H1 (cell line): ENCODE data around the gene HSPBAP1. TPM values are rescaled to one million over a fixed set of nuclear protein-coding genes. Genes with fewer than 3 reads are reported as not detected.

Experiments
- CTCF ChIA-PET: fragments of 300-600 bp; sonication (Branson Sonifier 250); formaldehyde crosslinking; loops from one replicate; lab custom pipeline; 2021; ENCODE audit not compliant: partially characterized antibody; lab: Charles Lee
- POLR2A ChIA-PET: fragments of 300-600 bp; sonication (Branson Sonifier 250); formaldehyde crosslinking; loops from one replicate; lab custom pipeline; 2021; ENCODE audit warnings: inconsistent platforms; ENCODE audit not compliant: partially characterized antibody; lab: Charles Lee
- DNase-seq, 2 experiments: peaks; one replicate each; pipeline versions ENCODE4 v3.0.0 to v3.0.0-alpha.2; 2010 to 2022; ENCODE audit warnings: low spot score in 2 of 2, low read depth in 1 of 2, mixed read lengths in 1 of 2
- FAIRE-seq: peaks from 2 replicates; lab custom pipeline; 2011; peaks lifted over from hg19 to GRCh38; lab: Jason Lieb, UNC
- H2AFZ ChIP-seq: 2 replicates; pipeline ENCODE4 v1.8.1; 2012; ENCODE audit warnings: low read length, inconsistent platforms
- H2AK5ac ChIP-seq: 2 replicates; pipeline ENCODE4 v1.6.1; 2013; ENCODE audit warnings: low read depth, low read length
- H2BK120ac ChIP-seq: replicated peaks from 2 replicates; pipeline ENCODE3; 2013; ENCODE audit warnings: low read depth, low read length, inconsistent platforms
- H2BK12ac ChIP-seq: 2 replicates; pipeline ENCODE4 v1.6.1; 2013; ENCODE audit warnings: low read depth, low read length
- H2BK15ac ChIP-seq: 2 replicates; pipeline ENCODE4 v1.6.1; 2013; ENCODE audit warnings: low read length
- H2BK20ac ChIP-seq: 2 replicates; pipeline ENCODE4 v1.6.1; 2013; ENCODE audit warnings: low read length
- H2BK5ac ChIP-seq: 2 replicates; pipeline ENCODE4 v1.6.1; 2013; ENCODE audit warnings: low read depth, low read length
- H3K14ac ChIP-seq: 2 replicates; pipeline ENCODE4 v1.6.1; 2013; ENCODE audit warnings: inconsistent platforms; ENCODE audit not compliant: insufficient read length
- H3K18ac ChIP-seq: 2 replicates; pipeline ENCODE4 v1.6.1; 2013; ENCODE audit warnings: low read length; ENCODE audit errors: extremely low read depth
- H3K23ac ChIP-seq: 2 replicates; pipeline ENCODE4 v1.6.1; 2013; ENCODE audit warnings: inconsistent platforms; ENCODE audit not compliant: insufficient read length
- H3K23me2 ChIP-seq: 2 replicates; pipeline ENCODE4 v1.6.1; 2013; ENCODE audit warnings: low read depth, low read length
- H3K27ac ChIP-seq: 2 replicates; pipeline ENCODE4 v1.6.1; 2011; ENCODE audit warnings: low read depth, low read length, inconsistent platforms
- H3K27me3 ChIP-seq, 4 experiments: replicated peaks in 1 of 4; 1 replicate in 1 of 4; 2 replicates in 3 of 4; pipeline versions ENCODE4 v1.6.1 to v1.8.1; 2011 to 2013; ENCODE audit warnings: low read length in 3 of 4, mild to moderate bottlenecking in 3 of 4, inconsistent platforms in 2 of 4, mixed read lengths in 2 of 4, moderate library complexity in 1 of 4; ENCODE audit not compliant: control insufficient read depth in 3 of 4, insufficient read depth in 3 of 4; ENCODE audit errors: extremely low read depth in 1 of 4
- H3K36me3 ChIP-seq, 4 experiments: 2 replicates each; pipeline versions ENCODE4 v1.6.1 to v1.8.1; 2011 to 2013; ENCODE audit warnings: mild to moderate bottlenecking in 4 of 4, low read length in 3 of 4, moderate library complexity in 2 of 4, control low read depth in 1 of 4, inconsistent platforms in 1 of 4; ENCODE audit not compliant: insufficient read depth in 4 of 4, control insufficient read depth in 2 of 4
- H3K4ac ChIP-seq: replicated peaks from 2 replicates; pipeline ENCODE3; 2013; ENCODE audit warnings: low read length, low read depth, mixed read lengths, inconsistent platforms; ENCODE audit not compliant: insufficient read length
- H3K4me1 ChIP-seq, 4 experiments: replicated peaks in 1 of 4; 1 replicate in 1 of 4; 2 replicates in 3 of 4; pipeline versions ENCODE4 v1.6.1 to v1.8.1; 2011 to 2013; ENCODE audit warnings: low read length in 3 of 4, inconsistent platforms in 2 of 4, mixed read lengths in 1 of 4; ENCODE audit not compliant: insufficient read depth in 4 of 4, control insufficient read depth in 3 of 4
- H3K4me2 ChIP-seq, 2 experiments: 2 replicates each; pipeline versions ENCODE4 v1.6.1 to v1.8.1; 2011 to 2013; ENCODE audit warnings: low read depth in 2 of 2, low read length in 2 of 2, control low read depth in 1 of 2, inconsistent platforms in 1 of 2, mild to moderate bottlenecking in 1 of 2; ENCODE audit not compliant: insufficient read depth in 1 of 2
- H3K4me3 ChIP-seq, 4 experiments: fragments of 200-600, 300-600 bp in 1 of 4; sonication (generic), shearing (Covaris generic), sonication (Bioruptor Twin) in 1 of 4; 2 replicates each; pipeline versions ENCODE4 v1.5.1 to v1.8.1; 2011 to 2016; ENCODE audit warnings: low read length in 4 of 4, low read depth in 3 of 4, control low read depth in 2 of 4, inconsistent platforms in 2 of 4, mild to moderate bottlenecking in 2 of 4, mixed read lengths in 1 of 4, moderate library complexity in 1 of 4; ENCODE audit not compliant: insufficient read depth in 2 of 4; ENCODE audit errors: extremely low read depth in 1 of 4
- H3K56ac ChIP-seq: replicated peaks from 2 replicates; pipeline ENCODE3; 2013; ENCODE audit warnings: low read depth, mild to moderate bottlenecking, mixed read lengths, low read length, inconsistent platforms; ENCODE audit not compliant: insufficient read length
- H3K79me1 ChIP-seq: 2 replicates; pipeline ENCODE4 v1.6.1; 2013; ENCODE audit warnings: low read depth, low read length, control low read depth
- H3K79me2 ChIP-seq, 2 experiments: 2 replicates each; pipeline versions ENCODE4 v1.6.1 to v1.8.1; 2012 to 2013; ENCODE audit warnings: low read length in 2 of 2, mild to moderate bottlenecking in 2 of 2, inconsistent platforms in 1 of 2; ENCODE audit not compliant: insufficient read depth in 2 of 2, control insufficient read depth in 1 of 2
- H3K9ac ChIP-seq, 4 experiments: replicated peaks in 1 of 4; 1 replicate in 1 of 4; 2 replicates in 3 of 4; pipeline versions ENCODE4 v1.6.1 to v1.8.1; 2011 to 2013; ENCODE audit warnings: low read depth in 3 of 4, low read length in 3 of 4, control low read depth in 2 of 4, mild to moderate bottlenecking in 2 of 4, moderate library complexity in 2 of 4, inconsistent platforms in 1 of 4; ENCODE audit errors: extremely low read depth in 1 of 4
- H3K9me3 ChIP-seq, 2 experiments: 2 replicates each; pipeline versions ENCODE4 v1.6.1 to v1.8.1; 2012 to 2013; ENCODE audit warnings: mild to moderate bottlenecking in 2 of 2, moderate library complexity in 2 of 2, control low read depth in 1 of 2, inconsistent platforms in 1 of 2, low read depth in 1 of 2, low read length in 1 of 2, mixed read lengths in 1 of 2; ENCODE audit not compliant: insufficient read depth in 2 of 2
- H4K20me1 ChIP-seq, 2 experiments: replicated peaks in 1 of 2; 2 replicates each; pipeline versions ENCODE3 to v1.8.1; 2011 to 2013; ENCODE audit warnings: inconsistent platforms in 2 of 2, low read length in 2 of 2, mild to moderate bottlenecking in 1 of 2; ENCODE audit not compliant: insufficient read depth in 2 of 2, control insufficient read depth in 1 of 2
- H4K5ac ChIP-seq: 2 replicates; pipeline ENCODE4 v1.6.1; 2013; ENCODE audit warnings: low read length, low read depth, mixed read lengths, inconsistent platforms; ENCODE audit not compliant: insufficient read length
- H4K8ac ChIP-seq: 2 replicates; pipeline ENCODE4 v1.8.0; 2013; ENCODE audit warnings: mild to moderate bottlenecking, moderate library complexity, low read length, inconsistent platforms; ENCODE audit not compliant: insufficient read depth; ENCODE audit errors: extremely low read depth
- H4K91ac ChIP-seq: replicated peaks from 2 replicates; pipeline ENCODE3; 2013; ENCODE audit warnings: low read length, mixed read lengths, inconsistent platforms; ENCODE audit not compliant: insufficient read length
- ASH2L ChIP-seq: fragments of 200-600, 300-600 bp; sonication (generic); IDR thresholded peaks from one replicate; pipeline ENCODE4 v1.7.1; 2017; ENCODE audit warnings: low read length
- BACH1 ChIP-seq: IDR thresholded peaks from 2 replicates; pipeline ENCODE4 v1.6.1; 2012; ENCODE audit warnings: low read length, improper control_type of control experiment
- BRCA1 ChIP-seq: IDR thresholded peaks from 2 replicates; pipeline ENCODE4 v1.6.1; 2012; ENCODE audit warnings: low read depth, low read length, improper control_type of control experiment
- CHD1 ChIP-seq: IDR thresholded peaks from 2 replicates; pipeline ENCODE4 v1.6.1; 2012; ENCODE audit warnings: low read depth, low read length, improper control_type of control experiment
- CHD2 ChIP-seq: IDR thresholded peaks from 2 replicates; pipeline ENCODE4 v1.6.1; 2012; ENCODE audit warnings: low read length, improper control_type of control experiment
- EGR1 ChIP-seq: IDR thresholded peaks from 2 replicates; pipeline ENCODE4 v1.6.1; 2011; ENCODE audit warnings: low read depth, low read length, borderline replicate concordance
- FOSL1 ChIP-seq: IDR thresholded peaks from 2 replicates; pipeline ENCODE4 v1.6.1; 2011; ENCODE audit warnings: mild to moderate bottlenecking, low read depth, low read length, moderate library complexity; ENCODE audit not compliant: insufficient read depth
- HDAC2 ChIP-seq, 2 experiments: fragments of 300-600 bp in 1 of 2; sonication (generic) in 1 of 2; IDR thresholded peaks; 2 replicates each; pipeline ENCODE4 v1.6.1; 2011 to 2012; ENCODE audit warnings: low read depth in 2 of 2, low read length in 2 of 2, mild to moderate bottlenecking in 2 of 2, moderate library complexity in 2 of 2, borderline replicate concordance in 1 of 2, inconsistent platforms in 1 of 2
- JUN ChIP-seq: IDR thresholded peaks from 2 replicates; pipeline ENCODE4 v1.6.1; 2011; ENCODE audit warnings: low read depth, mild to moderate bottlenecking, improper control_type of control experiment, low read length
- KDM4A ChIP-seq: IDR thresholded peaks from one replicate; pipeline ENCODE4 v1.7.1; 2012; ENCODE audit warnings: low read depth, mild to moderate bottlenecking, moderate library complexity, low read length, inconsistent platforms; ENCODE audit not compliant: severe bottlenecking
- MAX ChIP-seq: IDR thresholded peaks from 2 replicates; pipeline ENCODE4 v1.6.1; 2012; ENCODE audit warnings: inconsistent platforms
- POLR2AphosphoS5 ChIP-seq: IDR thresholded peaks from 2 replicates; pipeline ENCODE4 v1.6.1; 2011; ENCODE audit warnings: low read depth, low read length
- SRF ChIP-seq: IDR thresholded peaks from 2 replicates; pipeline ENCODE4 v1.6.1; 2011; ENCODE audit warnings: mild to moderate bottlenecking, low read depth, low read length, moderate library complexity
- SUZ12 ChIP-seq: fragments of 200-600 bp; sonication (generic); IDR thresholded peaks from 2 replicates; pipeline ENCODE4 v1.6.1; 2012; ENCODE audit warnings: mild to moderate bottlenecking, inconsistent platforms, low read length, moderate library complexity, mixed read lengths
- TAF7 ChIP-seq: optimal IDR thresholded peaks from 2 replicates; pipeline ENCODE3; 2011; ENCODE audit warnings: low read depth, mild to moderate bottlenecking, inconsistent platforms, low read length, moderate library complexity, borderline replicate concordance
- YY1 ChIP-seq: IDR thresholded peaks from 2 replicates; pipeline ENCODE4 v1.6.1; 2011; ENCODE audit warnings: low read depth, mild to moderate bottlenecking, low read length
- WGBS, 2 experiments: shearing (Covaris generic) in 1 of 2; methylation state at CpG; one replicate each; pipeline versions ENCODE4 v1.1.6 to v1.1.7; 2013 to 2015; ENCODE audit warnings: low lambda C conversion rate in 2 of 2, mixed read lengths in 2 of 2, inconsistent platforms in 1 of 2, low coverage in 1 of 2, missing lambda C conversion rate in 1 of 2; ENCODE audit not compliant: insufficient replicate concordance in 2 of 2, insufficient coverage in 1 of 2, insufficient read length in 1 of 2; ENCODE audit errors: extremely low coverage in 1 of 2, missing lambda C conversion rate in 1 of 2; 5-methylcytosine and 5-hydroxymethylcytosine counted together
- polyA plus RNA-seq, 7 experiments: library from polyadenylated mRNA; depleted of rRNA in 3 of 7; stranded (reverse) in 5 of 7; unstranded in 2 of 7; fragments of >200 nt in 5 of 7; fragments of 200-250 nt in 2 of 7; gene quantifications; 1 replicate in 5 of 7; 2 replicates in 1 of 7; 4 replicates in 1 of 7; pipeline versions ENCODE4 v1.2.1 to v1.2.3, GENCODE V29; 2011 to 2013; ENCODE audit warnings: missing spikeins in 2 of 7, mixed read lengths in 2 of 7
- total RNA-seq: library from RNA; stranded (reverse); fragmentation: NEBNext Ultra II Directional; extraction: Animal tissue kit (Norgen Biotek cat#: 25700); gene quantifications from 2 replicates; pipeline ENCODE4 v1.2.1, GENCODE V29; 2021

Gene HSPBAP1
- total and polyA plus RNA-seq, 2 of the 8 experiments (the other 6 are each of a cell fraction or from before 2014, with no cell fraction given), result 7.5 to 8.3 TPM

- Histone ChIP-seq H4K5ac (no peak overlapping the region), H3K18ac (no peak overlapping the region), H3K23me2 (no peaks in the 10 kb centered on the region), H3K9ac (no peak overlapping the region), H2AFZ (no peak overlapping the region), H2BK20ac (no peak overlapping the region), H2BK12ac (no peak overlapping the region), H3K4ac (no peak overlapping the region), H3K27me3 (no peaks in the 10 kb centered on the region), H3K23ac (no peak overlapping the region), H3K4me2 (no peak overlapping the region), H3K4me3 (no peak overlapping the region), H4K8ac (no peak overlapping the region), H3K79me1 (no peaks in the 10 kb centered on the region), H4K20me1 (no peaks in the 10 kb centered on the region), H2BK15ac (no peak overlapping the region), H3K4me1 (no peaks in the 10 kb centered on the region), H2BK120ac (no peak overlapping the region), H3K14ac (no peak overlapping the region), H3K56ac (no peak overlapping the region), H2BK5ac (no peak overlapping the region), H3K36me3 (peaks cover 0 to 14% (median 0%) of the 10 kb centered on the region in 4 experiments; a peak in 3 of 8 replicates), H3K9me3 (no peaks in the 10 kb centered on the region), H4K91ac (no peak overlapping the region), H3K79me2 (no peaks in the 10 kb centered on the region), H3K27ac (no peak overlapping the region), H2AK5ac (no peak overlapping the region)
- POLR2A ChIA-PET, result no interaction called here
- CTCF ChIA-PET, result no interaction called here
- FAIRE-seq, result no peak
- WGBS, 2 experiments, result 91% methylated on average over 2 of the region's 2 CpGs; no CpG with 5 or more reads in 1 of the 2 experiments
- DNase-seq, result no peak
- no peak for TF ChIP-seq POLR2AphosphoS5
- TF ChIP-seq CHD1, result no peak
- no peak for TF ChIP-seq HDAC2 (IDR thresholded peaks at IDR 0.05; ENCODE audit: borderline replicate concordance in 1 of 2, low read depth in 2 of 2, low read length in 2 of 2)
- TF ChIP-seq YY1, result no peak
- no peak for TF ChIP-seq SRF
- TF ChIP-seq EGR1, result no peak
- no peak for TF ChIP-seq FOSL1
- TF ChIP-seq JUN, result no peak
- no peak for TF ChIP-seq ASH2L
- no peak for TF ChIP-seq BRCA1
- TF ChIP-seq SUZ12, result no peak
- no peak for TF ChIP-seq CHD2
- TF ChIP-seq TAF7, result no peak
- TF ChIP-seq MAX, result no peak
- TF ChIP-seq BACH1, result no peak
- TF ChIP-seq KDM4A, result no peak
Measured at GRCh38 chr3:122700193-122700592, 93.4 kb downstream of the HSPBAP1 start.
